GM19240 (cell line): ENCODE data around the gene TBC1D30.
A peak's percentile ranks its signal among the peaks of the same experiment; 100 is the strongest.

Source experiments
- DNase-seq: peaks from one replicate; pipeline ENCODE4 v3.0.0; 2011; ENCODE audit warnings: low spot score; ENCODE audit not compliant: insufficient read length

The TBC1D30 gene

DNA sequence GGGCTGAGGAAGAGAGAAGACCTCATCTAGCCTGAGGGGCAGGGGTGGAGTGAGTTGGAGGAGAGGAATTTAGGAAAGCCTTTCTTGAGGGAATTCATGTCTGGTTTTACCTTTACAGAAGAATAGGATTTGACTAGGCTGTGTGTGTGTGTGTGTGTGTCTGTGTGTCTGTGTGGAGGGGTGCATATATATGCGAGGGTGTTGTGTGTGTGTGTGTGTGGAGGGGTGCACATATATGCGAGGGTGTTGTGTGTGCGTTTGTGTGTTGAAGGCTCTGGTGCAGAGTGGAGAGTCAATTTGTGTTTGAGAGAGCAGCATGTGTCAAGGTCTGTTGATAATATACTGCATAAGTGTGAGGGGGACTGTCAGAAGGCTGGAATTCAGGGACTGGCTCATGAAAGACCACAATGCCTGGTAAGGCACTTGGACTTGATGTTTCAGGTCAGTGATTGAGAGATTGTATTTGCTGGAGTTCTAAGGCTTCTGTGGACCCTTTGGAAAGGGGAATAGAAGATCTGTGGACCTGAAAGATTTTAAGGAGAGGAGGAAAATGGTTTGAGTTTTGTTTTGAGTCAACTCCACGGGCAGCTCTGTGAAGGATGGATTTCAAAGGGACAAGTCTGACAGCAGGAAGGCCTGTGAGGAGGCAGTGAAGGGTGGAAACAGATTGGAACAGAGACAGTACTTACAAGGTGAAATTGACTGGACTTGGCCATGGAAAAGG is 34.6 kb downstream of the TBC1D30 start:
- no peak for DNase-seq

DNA sequence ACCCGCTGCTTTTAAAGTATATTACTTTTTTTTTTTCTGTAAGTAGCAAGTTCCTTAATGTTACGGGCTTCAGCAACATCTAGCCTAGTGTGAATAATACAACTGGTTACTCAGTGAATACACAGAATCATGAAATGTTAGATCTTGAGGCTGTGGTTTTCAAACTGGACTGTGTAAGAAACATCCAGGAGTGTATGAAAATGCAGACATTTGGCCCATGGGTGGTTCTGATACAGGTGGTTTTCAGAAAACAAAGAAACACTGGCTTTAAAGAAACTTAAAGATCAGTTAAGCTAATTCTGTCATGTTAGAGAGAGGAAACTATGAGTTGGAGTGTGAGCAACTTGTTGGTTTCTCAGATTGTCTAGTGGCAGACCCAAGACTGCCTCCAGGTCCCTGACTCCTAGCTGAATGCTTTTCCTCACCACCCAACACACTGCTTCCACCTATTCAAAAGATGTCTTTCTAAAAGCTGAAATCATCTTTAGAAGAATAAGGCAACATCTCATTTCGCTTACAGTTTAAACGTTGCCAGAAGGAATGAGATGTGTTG is 36.1 kb downstream of the TBC1D30 start:
- DNase-seq = no peak

DNA sequence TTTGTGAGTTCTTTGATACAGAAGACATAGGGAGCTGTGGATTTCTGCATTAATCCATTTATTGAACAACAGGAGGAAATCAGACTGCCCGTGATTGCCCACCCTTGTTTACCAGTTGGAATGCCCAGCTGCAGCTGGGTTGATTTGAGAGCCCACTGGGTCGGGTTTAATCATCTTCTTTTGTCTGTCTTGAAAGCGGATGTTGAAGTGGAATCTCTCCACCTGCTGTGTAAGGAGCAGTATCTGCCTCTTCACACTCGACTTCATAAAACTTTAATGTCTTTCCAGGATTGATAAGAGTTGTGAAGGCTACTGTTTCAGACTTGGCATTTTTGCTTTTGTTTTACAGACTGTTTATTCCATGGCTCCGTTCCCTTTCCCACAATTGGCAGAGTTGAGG is 39.9 kb downstream of the TBC1D30 start:
- no peak for DNase-seq

DNA sequence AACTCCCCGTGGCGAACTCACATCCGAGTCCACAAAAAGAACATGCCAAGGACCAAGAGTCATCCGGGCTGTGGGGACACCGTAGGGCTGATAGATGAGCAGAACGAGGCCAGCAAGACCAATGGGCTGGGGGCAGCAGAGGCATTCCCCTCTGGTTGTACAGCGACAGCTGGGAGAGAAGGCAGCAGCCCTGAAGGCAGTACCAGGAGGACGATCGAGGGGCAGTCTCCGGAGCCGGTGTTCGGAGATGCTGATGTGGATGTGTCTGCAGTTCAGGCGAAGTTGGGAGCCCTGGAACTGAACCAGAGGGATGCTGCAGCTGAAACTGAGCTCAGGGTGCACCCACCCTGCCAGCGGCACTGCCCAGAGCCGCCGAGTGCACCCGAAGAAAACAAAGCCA is 50.7 kb downstream of the TBC1D30 start:
- DNase-seq = no peak

DNA sequence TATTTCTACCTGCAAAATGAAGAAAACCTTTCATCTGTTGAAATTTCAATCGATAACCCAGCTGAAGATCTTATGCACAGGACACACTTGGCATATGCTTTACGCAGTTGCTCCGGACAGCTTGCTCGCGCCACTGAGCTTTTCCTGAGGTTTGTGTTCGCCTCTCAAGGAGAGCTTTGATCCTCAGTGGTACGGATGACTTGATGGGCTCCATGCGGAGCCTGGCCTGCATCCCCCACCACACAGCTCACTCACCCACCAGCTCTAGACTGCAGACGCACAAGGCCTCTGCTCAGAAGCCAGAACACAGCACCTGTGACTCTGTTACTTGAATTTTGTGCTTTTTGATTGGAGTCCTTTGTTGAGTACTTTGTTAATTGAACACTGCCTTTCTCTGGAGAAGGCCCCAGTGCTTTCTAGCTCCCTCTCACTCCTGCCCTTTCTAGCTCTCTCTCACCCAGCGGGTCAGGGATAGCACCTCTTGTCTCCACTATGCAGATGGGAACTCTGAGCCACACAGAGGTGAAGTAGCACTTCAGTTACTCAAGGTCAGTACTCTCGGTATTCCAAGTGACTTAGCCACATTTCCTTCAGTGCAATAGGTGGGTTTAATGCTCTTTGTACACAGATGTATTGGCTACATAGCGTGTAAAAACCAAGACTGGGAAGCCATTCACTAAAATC is 52.1 kb downstream of the TBC1D30 start:
- DNase-seq = no peak

DNA sequence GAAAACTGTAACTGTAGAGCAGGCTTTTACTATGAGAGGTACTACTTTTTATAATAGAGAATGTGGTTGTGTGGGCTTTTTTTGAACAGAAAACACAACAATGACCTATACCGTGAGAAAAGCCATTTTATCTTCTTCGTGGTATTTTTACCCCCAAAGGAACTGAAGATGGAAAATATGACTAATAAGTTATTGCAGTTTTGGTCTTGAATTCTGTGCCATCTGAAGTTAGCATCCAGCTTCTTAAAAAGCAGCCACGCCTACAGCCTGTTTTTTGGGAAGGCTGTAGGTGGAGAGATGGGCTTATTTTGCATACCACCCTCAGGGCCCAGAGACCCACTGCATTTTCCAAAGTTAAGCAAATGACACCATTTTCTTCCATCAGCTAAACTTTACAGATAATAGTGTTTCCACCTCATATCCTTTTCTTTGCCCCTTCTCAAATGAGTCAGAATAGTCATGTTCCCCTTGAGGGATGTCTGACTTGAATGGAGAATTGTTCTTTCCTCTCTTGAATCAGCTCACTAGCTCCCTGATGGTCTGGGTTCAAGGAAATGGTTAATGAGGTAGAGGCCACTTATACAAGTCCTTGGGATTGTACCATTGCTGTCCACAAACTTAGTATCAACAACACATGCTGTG is 53.0 kb downstream of the TBC1D30 start:
- no peak for DNase-seq

DNA sequence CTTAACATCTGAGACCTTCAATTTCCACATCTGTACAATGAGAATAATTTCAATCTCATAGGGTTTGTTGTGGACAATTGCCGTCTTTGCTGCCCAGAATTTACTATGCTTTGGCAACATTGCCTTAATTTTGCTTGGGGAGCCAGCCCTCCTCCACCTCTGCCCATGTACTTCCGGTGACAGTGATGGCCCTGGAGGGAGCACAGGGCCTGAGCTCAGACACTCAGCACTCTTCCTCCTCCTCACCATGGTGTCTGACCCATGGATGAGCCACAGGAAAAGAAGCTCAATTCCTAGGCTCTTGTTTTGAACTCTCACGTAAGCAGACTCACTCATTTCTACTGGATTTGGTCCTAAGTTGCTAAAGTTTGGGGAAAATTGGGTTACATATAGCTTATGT is 58.2 kb downstream of the TBC1D30 start:
- DNase-seq = no peak

DNA sequence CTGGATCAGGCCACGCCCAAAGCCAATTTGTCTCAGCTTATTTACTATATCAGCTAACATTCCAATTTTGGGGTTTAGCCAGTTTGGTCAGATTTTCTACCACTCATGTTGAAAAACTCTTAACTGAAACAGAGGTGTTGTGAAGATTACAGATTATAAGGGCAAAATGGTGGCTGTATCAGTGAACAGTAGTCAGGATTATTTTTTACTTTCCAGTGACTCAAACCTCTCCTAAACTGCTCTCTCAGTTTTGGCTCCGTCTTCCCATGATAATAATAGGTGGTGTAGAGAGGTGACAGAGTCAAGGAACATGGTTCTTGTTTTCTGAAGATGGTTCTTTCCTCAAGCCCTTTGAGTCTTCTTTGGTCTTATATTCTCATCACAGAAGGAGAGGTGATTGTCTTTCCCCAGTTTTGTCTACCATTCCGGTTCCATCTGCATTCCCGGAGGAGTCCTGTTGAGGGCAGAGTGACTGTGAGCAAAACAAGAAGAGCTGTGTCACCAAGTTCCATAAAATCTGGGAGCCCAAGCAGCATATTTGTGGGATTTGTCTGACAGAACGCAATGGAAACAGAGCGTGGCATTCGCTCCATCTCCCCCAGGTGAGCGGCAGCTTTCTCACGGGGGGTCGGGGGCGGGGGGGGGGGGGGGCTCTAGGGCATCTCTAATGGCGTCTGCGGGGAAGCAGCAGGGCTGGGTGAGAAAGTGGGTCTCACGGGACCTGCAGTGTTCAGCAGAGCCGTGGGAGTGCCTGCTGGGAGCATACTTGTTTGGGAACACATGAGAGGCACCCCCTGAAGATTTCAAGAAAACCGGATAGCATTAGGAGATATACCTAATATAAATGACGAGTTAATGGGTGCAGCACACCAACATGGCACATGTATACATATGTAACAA is 59.1 kb downstream of the TBC1D30 start:
- no peak for DNase-seq

DNA sequence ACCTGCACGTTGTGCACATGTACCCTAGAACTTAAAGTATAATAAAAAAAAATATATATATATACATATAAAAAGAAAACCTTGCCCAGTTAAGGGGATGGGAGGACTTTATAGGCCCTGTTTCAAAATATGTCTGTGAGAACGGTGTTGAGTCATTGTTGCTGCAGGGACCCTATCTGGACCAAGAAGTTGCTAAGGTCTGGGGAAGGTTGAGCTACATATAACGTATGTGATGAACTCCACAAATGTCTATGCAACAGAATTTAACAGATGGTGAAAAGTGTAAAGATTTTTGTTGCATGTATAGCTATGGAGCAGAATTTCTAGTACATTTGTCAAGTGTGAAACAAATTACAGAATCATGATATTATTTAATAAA is 59.7 kb downstream of the TBC1D30 start:
- DNase-seq = no peak

DNA sequence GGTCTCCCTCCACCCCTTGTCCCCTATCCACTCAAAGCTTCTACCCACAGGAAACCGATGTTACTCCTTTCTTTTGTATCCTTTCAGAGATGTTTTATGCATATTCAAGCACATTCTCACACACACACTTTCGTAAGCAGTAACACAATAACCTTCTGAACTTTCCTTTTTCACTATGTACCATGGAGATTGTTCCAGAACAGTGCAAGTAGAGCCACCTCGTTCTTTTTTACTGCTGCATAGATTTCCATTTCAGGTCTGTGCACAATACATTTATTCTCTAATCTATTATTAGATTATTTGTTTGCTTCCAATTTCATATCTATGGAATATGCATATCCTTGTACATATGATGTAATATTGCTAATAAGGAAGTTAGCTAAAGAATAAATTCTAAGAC is 60.3 kb downstream of the TBC1D30 start:
- no peak for DNase-seq

DNA sequence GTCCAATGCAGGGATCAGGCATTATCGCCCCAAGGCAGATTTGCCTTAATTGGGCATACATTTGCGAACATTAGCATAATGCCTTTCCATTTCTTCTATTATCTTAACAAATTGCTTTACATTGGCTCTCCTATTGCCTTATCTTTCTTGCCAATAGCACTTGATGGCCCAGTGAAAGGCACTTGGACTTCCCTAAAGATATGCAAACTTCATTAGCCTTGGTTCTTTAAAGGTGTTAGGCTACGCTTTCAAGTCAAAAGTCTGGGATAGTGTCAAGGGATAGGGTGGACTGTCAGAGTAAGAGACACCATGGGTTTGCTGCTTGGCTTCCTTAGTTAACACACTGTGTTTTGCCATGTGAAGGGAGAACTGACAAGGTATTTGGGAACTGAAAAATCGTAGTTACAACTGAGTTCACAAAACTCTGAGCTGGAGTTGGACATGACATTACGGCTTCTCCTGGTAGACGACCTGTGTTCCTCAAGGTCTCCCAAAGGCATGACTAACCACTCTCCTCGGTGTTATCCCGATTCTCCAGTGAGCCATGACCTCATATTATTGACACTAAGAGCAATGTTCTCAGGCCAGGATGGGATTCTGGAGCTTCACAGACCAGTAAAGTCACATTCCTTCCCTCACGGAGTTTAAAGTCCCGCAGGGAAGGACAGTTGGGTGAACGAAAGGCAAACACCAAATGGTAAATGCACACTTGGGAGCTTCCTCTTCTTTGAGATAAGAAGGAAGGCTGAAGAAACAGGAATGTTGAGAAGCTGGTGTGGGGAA is 65.2 kb downstream of the TBC1D30 start:
- no peak for DNase-seq

DNA sequence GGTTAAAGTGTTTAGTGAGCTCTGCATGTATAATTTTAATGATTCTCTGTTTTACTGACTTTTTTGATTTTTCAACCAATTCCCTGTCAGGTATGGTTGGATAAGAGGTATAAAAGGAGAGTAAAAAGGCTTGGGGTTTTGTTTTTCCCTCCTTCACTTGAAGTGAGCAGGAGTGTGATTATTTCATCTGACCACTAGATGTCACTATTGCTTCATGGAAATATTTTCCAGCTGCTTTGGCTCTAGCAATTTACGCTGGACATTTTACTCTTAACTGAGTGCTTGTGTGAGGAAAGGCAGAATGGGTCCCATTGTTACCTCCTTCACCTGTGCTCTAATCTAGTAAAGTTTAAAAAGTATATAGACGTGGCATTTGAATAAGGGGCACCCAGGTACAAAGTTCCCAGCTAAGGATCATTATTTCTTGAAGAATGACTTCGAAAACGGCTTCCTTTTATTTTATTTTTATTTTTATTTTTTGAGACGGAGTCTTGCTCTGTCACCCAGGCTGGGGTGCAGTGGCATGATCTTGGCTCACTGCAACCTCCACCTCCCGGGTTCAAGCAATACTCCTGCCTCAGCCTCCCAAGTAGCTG is 66.5 kb downstream of the TBC1D30 start:
- DNase-seq = peak; percentile 23

DNA sequence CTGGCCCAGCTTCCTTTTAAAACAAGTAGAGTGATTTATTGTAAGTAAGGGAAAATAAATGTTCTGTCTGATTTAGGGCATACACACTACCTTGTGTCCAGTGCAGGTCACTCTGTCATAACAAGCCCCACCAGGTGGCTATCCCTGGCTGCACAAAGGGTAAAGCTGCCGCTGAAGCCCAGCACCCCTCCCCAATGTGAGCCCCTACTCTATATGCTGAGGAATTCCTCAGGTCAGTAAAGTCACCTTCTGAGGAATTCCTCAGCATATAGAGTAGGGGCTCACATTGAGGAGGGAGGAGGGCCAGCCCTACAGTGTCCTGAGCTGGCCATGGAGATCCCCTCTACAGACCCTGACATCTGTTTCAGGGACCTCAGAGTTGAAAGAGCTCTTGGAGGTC is 67.2 kb downstream of the TBC1D30 start:
- no peak for DNase-seq

DNA sequence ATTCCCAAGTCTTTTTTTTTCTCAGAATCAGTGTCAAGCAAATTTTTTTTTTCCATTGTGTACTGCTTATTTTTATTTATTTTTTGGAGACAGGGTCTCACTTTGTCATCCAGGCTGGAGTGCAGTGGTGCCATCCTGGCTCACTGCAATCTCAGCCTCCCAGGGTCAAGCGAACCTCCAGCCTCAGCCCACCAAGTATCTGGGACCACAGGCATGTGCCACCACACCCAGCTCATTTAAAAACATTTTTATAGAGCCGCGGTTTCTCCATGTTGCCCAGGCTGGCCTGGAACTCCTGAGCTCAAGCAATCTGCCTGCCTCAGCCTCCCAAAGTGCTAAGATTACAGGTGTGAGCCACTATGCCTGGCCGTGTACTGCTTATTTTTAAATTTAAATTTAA is 68.1 kb downstream of the TBC1D30 start:
- DNase-seq = no peak

DNA sequence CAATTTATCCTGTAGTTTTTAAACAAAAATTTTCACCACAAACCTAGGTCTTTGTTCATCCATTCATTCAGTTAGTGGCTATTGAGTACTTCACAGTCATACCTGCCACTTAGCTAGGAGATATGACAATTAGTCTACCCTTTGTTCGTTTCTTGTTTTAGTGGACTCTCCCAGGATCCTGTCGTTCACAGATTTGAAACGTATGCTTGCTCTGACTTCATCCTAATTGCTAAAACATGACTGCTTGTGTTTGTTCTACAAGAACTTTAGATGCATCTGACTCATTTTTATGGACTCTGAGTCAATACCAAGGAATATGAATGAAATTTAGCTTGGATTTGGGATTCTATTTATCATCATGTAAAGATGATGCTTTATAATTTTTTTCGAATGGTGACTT is 69.5 kb downstream of the TBC1D30 start:
- DNase-seq = no peak

DNA sequence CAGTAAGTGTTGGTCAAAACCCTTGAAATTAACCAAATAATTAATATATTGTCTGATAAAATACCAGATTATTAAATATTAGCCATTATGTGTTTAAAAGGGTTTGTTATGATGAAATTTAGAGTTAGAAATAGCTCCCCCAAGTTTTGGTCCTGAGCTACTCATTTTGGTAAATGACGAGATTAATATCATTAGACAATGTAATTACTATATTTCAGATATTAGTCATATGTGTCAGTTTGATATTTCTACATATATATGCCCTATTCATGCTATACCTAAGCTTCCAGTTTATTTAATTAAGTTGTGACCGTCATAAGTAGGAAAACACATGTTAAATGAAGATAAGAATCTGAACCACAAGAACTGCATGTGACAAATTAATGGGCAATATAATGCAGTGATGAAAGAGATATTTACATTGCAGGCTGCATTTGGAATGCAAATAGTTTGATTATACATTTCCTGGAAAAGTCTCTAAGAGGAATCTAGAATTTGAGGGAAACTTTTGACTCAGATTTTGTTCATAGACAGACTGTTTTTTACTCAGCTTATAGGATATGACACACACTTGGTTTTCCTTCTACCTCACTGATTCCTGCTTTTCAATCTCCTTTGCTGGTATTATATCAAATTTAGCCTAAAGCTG is 70.5 kb downstream of the TBC1D30 start:
- DNase-seq = no peak

DNA sequence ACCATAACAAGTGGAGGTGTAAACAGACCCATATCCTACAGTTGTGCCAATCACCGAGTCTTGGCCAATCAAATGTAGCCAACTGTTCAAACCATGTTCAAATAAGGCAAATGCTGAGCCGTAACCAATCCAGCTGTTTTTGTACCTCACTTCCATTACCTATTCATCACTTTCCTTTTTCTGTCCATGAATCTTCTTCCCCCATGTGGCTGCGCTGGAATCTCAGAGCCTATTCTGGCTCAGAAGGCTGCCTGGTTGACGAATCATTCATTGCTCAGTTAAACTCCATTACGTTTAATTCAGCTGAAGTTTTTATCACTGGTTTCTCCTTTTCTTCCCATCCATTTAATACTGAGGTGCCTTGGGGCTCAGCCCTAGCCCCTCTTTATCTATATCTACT is 71.1 kb downstream of the TBC1D30 start:
- no peak for DNase-seq

DNA sequence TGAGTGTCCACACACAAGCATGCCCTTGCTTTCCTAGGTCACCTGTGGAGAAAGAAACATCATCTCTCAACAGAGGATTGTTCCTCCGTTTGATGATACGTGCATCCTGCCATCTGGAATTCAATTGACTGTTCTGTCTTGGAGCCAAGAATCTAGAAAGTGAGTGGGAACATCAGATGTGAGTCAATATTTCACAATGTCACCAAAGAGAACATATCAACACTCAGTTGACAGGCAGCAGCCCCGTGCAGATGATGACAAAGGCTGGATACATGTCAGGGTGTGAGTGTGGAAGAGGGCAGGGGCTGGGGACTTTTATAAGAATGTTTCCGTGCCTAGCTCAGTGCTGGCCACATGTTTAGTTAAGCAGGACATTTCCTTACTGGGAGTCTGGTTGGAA is 76.1 kb downstream of the TBC1D30 start:
- no peak for DNase-seq

DNA sequence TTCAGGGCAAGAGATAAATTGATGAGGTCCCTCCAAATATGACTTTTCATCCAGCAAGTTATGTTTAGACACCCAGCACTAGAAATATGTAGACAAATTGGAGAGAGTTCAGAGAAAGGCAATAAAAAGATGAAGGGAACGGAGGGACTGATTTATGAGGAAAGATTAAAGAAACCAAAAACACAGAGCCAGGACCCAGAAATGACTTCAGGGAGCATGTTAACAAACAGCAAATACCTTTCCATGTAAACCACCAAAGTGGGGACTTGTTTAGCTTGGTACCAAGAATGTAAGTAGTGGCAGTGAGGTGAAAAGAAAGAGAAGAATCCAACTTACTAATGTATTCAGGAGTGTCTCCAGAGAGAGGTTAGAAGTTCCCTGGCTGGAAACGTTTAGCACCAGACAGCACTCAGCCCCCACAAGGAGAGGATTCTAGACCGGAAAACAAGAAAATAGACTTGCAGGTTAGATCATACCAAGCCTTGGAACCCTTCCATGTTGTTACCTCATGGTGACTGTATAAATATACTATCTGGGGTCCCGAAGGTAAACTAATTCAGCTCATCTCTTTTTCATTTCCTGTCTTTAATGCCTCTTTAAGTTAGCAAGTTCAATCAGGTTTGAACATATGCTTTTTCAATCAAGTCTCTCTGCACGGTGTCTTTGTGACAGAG is 79.2 kb downstream of the TBC1D30 start:
- no peak for DNase-seq
